Measurements from ENCODE around the gene MAPK1IP1L. TPM values are rescaled to one million over a fixed set of nuclear protein-coding genes. Genes with fewer than 3 reads are reported as not detected.

MAPK1IP1L gene
- total and polyA plus RNA-seq, 2 of the 13 experiments (the other 11 are each of a cell fraction or from before 2014, with no cell fraction given): 27.8 to 68.4 TPM

- TF ChIP-seq TBX3 (IDR thresholded peaks at IDR 0.05; ENCODE audit: borderline replicate concordance): peak; percentile 70; the same call in 1 of the 2 replicates
- TF ChIP-seq, protein P1, sequence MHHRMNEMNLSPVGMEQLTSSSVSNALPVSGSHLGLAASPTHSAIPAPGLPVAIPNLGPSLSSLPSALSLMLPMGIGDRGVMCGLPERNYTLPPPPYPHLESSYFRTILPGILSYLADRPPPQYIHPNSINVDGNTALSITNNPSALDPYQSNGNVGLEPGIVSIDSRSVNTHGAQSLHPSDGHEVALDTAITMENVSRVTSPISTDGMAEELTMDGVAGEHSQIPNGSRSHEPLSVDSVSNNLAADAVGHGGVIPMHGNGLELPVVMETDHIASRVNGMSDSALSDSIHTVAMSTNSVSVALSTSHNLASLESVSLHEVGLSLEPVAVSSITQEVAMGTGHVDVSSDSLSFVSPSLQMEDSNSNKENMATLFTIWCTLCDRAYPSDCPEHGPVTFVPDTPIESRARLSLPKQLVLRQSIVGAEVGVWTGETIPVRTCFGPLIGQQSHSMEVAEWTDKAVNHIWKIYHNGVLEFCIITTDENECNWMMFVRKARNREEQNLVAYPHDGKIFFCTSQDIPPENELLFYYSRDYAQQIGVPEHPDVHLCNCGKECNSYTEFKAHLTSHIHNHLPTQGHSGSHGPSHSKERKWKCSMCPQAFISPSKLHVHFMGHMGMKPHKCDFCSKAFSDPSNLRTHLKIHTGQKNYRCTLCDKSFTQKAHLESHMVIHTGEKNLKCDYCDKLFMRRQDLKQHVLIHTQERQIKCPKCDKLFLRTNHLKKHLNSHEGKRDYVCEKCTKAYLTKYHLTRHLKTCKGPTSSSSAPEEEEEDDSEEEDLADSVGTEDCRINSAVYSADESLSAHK (CRISPR knock-in tag; IDR thresholded peaks at IDR 0.05; ENCODE audit: borderline replicate concordance): 0 out of 2 replicates have a peak, but pooled peaks have one; percentile 72
- TF ChIP-seq CENPT (CRISPR knock-in tag; IDR thresholded peaks at IDR 0.05; ENCODE audit: low read depth): peak; percentile 65; the same call in 1 of the 2 replicates
- TF ChIP-seq MXD4 (CRISPR knock-in tag; IDR thresholded peaks at IDR 0.05): peak; percentile 84
- TF ChIP-seq PAWR (CRISPR knock-in tag; IDR thresholded peaks at IDR 0.05; ENCODE audit: borderline replicate concordance): no peak
- TF ChIP-seq ZNF138 (CRISPR knock-in tag; IDR thresholded peaks at IDR 0.05; ENCODE audit: low read depth): peak; percentile 74; the same call in 1 of the 2 replicates
- TF ChIP-seq EHMT2 (IDR thresholded peaks at IDR 0.05; ENCODE audit: borderline replicate concordance, low read depth, low read length): no peak
- TF ChIP-seq, protein P2, sequence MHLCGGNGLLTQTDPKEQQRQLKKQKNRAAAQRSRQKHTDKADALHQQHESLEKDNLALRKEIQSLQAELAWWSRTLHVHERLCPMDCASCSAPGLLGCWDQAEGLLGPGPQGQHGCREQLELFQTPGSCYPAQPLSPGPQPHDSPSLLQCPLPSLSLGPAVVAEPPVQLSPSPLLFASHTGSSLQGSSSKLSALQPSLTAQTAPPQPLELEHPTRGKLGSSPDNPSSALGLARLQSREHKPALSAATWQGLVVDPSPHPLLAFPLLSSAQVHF (CRISPR knock-in tag; IDR thresholded peaks at IDR 0.05): no peak
- TF ChIP-seq FOXC1 (CRISPR knock-in tag; IDR thresholded peaks at IDR 0.05; ENCODE audit: borderline replicate concordance): peak; percentile 95
- TF ChIP-seq KLF16 (CRISPR knock-in tag; IDR thresholded peaks at IDR 0.05): peak in 1 of 2 experiments; percentile 83; a peak in 2 of 4 replicates
- TF ChIP-seq, protein P3, sequence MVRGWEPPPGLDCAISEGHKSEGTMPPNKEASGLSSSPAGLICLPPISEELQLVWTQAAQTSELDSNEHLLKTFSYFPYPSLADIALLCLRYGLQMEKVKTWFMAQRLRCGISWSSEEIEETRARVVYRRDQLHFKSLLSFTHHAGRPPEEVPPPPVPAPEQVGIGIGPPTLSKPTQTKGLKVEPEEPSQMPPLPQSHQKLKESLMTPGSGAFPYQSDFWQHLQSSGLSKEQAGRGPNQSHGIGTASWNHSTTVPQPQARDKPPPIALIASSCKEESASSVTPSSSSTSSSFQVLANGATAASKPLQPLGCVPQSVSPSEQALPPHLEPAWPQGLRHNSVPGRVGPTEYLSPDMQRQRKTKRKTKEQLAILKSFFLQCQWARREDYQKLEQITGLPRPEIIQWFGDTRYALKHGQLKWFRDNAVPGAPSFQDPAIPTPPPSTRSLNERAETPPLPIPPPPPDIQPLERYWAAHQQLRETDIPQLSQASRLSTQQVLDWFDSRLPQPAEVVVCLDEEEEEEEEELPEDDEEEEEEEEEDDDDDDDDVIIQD (CRISPR knock-in tag; IDR thresholded peaks at IDR 0.05; ENCODE audit: low read depth): peak; percentile 57; the same call in 1 of the 2 replicates
- TF ChIP-seq TSC22D2 (CRISPR knock-in tag; IDR thresholded peaks at IDR 0.05; ENCODE audit: borderline replicate concordance): peak; percentile 6; the same call in 1 of the 2 replicates
- peak; percentile 96 for TF ChIP-seq KAT8 (CRISPR knock-in tag; IDR thresholded peaks at IDR 0.05)
- TF ChIP-seq JUN (CRISPR knock-in tag; IDR thresholded peaks at IDR 0.05): peak; percentile 65; the same call in 1 of the 2 replicates
- no peak for TF ChIP-seq ADNP (CRISPR knock-in tag; IDR thresholded peaks at IDR 0.05)
- no peak for TF ChIP-seq MLLT10 (CRISPR knock-in tag; IDR thresholded peaks at IDR 0.05)
- peak; percentile 97 for TF ChIP-seq TARDBP (CRISPR knock-in tag; IDR thresholded peaks at IDR 0.05)
- no peak for TF ChIP-seq AGO1 (IDR thresholded peaks at IDR 0.05; ENCODE audit: low read depth, low read length, poor library complexity, severe bottlenecking)
- TF ChIP-seq, protein P4, sequence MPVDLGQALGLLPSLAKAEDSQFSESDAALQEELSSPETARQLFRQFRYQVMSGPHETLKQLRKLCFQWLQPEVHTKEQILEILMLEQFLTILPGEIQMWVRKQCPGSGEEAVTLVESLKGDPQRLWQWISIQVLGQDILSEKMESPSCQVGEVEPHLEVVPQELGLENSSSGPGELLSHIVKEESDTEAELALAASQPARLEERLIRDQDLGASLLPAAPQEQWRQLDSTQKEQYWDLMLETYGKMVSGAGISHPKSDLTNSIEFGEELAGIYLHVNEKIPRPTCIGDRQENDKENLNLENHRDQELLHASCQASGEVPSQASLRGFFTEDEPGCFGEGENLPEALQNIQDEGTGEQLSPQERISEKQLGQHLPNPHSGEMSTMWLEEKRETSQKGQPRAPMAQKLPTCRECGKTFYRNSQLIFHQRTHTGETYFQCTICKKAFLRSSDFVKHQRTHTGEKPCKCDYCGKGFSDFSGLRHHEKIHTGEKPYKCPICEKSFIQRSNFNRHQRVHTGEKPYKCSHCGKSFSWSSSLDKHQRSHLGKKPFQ (CRISPR knock-in tag; IDR thresholded peaks at IDR 0.05; ENCODE audit: insufficient replicate concordance): no peak
- peak; percentile 96 for TF ChIP-seq HOXA3 (CRISPR knock-in tag; IDR thresholded peaks at IDR 0.05)
- 0 out of 2 replicates have a peak, but pooled peaks have one; percentile 20 for TF ChIP-seq ZBTB38 (CRISPR knock-in tag; IDR thresholded peaks at IDR 0.05)
- TF ChIP-seq ZNF234 (CRISPR knock-in tag; conservative IDR thresholded peaks at IDR 0.05): peak; percentile 28; the same call in 1 of the 2 replicates
- TF ChIP-seq SMC3 (IDR thresholded peaks at IDR 0.05; ENCODE audit: low read length): no peak
Observed at GRCh38 chr14:55051423-55052268, at the start of gene MAPK1IP1L (continued).

Data from HepG2 (cell line).